H1 (cell line): ENCODE results near the gene MPRIP. TPM values are rescaled to one million over a fixed set of nuclear protein-coding genes. Genes with fewer than 3 reads are reported as not detected.

ENCODE experiments used
- CBX5 ChIP-seq: fragments of 300-800, 300-1000 bp; sonication (generic); IDR thresholded peaks from 2 replicates; pipeline ENCODE4 v1.7.1; 2016; ENCODE audit warnings: antibody characterized with exemption, low read length, low read depth
- CTBP2 ChIP-seq: IDR thresholded peaks from 2 replicates; pipeline ENCODE4 v1.7.0; 2011; ENCODE audit warnings: borderline replicate concordance, mild to moderate bottlenecking, moderate library complexity, mixed read lengths, low read length; ENCODE audit not compliant: insufficient read depth, insufficient read length
- POU5F1 ChIP-seq: IDR thresholded peaks from 2 replicates; pipeline ENCODE4 v1.6.1; 2011; ENCODE audit warnings: low read depth, mild to moderate bottlenecking, low read length, moderate library complexity
- SIN3A ChIP-seq, 2 experiments: IDR thresholded peaks in 1 of 2; conservative IDR thresholded peaks in 1 of 2; 2 replicates each; pipeline ENCODE4 v1.6.1; 2011 to 2012; ENCODE audit warnings: low read length in 2 of 2, improper control_type of control experiment in 1 of 2, low read depth in 1 of 2, mild to moderate bottlenecking in 1 of 2
- SP4 ChIP-seq: IDR thresholded peaks from 2 replicates; pipeline ENCODE4 v1.6.1; 2012; ENCODE audit warnings: low read length, inconsistent platforms
- TBP ChIP-seq: IDR thresholded peaks from 2 replicates; pipeline ENCODE4 v1.6.1; 2011; ENCODE audit warnings: low read depth, low read length, improper control_type of control experiment
- polyA plus RNA-seq, 7 experiments: library from polyadenylated mRNA; depleted of rRNA in 3 of 7; stranded (reverse) in 5 of 7; unstranded in 2 of 7; fragments of >200 nt in 5 of 7; fragments of 200-250 nt in 2 of 7; gene quantifications; 1 replicate in 5 of 7; 2 replicates in 1 of 7; 4 replicates in 1 of 7; pipeline versions ENCODE4 v1.2.1 to v1.2.3, GENCODE V29; 2011 to 2013; ENCODE audit warnings: missing spikeins in 2 of 7, mixed read lengths in 2 of 7
- total RNA-seq: library from RNA; stranded (reverse); fragmentation: NEBNext Ultra II Directional; extraction: Animal tissue kit (Norgen Biotek cat#: 25700); gene quantifications from 2 replicates; pipeline ENCODE4 v1.2.1, GENCODE V29; 2021

The MPRIP gene
- total and polyA plus RNA-seq, 2 of the 8 experiments (the other 6 are each of a cell fraction or from before 2014, with no cell fraction given), result 48.6 to 146 TPM

DNA sequence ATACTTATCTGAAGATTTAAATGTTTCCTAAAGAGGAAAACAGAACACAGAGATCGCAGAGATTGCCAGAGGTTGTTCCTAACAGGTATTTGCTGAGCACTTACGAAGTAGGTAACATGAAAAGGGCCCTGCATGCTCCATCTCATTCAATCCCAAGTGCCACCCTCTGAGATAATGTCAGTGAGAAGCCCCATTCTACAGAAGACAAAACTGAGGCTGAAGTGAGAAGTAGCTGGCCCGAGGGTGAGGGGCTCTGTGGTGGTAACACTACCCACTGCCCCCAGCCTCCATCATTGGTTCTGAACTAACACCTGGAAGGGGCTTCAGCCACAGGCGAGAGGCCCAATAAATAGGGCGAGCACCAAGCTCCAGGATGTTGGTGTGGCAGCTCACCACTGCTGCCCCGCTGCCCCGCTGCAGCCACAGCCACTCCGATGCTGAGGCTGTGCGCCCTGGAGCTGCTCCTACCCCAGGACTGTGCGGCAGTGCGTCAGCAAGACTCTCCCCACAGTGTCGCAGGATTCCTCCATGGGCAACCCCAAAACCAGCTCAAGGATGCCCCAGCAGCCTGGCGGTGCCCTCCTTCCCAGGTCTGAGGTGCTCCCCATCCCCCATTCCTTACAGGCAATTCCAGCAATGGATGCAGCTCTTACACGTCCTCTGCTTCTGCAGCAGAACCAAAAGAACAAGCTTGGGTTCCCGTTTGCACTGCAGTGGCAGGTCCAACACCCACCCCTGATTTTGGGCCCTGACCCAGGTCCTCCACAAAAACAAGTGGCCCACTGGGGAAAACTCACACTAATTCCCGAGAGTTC, 184.4 kb downstream of the MPRIP start (continued):
- TF ChIP-seq CTBP2, result no peak
- TF ChIP-seq SP4, result no peak
- TF ChIP-seq SIN3A (conservative IDR thresholded peaks at IDR 0.05 in 1 of 2, IDR thresholded peaks at IDR 0.05 in 1 of 2; ENCODE audit: low read depth in 1 of 2, low read length in 2 of 2), result no peak
- no peak for TF ChIP-seq POU5F1
- no peak for TF ChIP-seq CBX5
- no peak for TF ChIP-seq TBP
